ENCODE data around the gene CNKSR2. TPM values are rescaled to one million over a fixed set of nuclear protein-coding genes. Genes with fewer than 3 reads are reported as not detected.

The CNKSR2 gene
- total and polyA plus RNA-seq, 4 donors: 14.1 to 37.0 (median 15.1) TPM

DNA sequence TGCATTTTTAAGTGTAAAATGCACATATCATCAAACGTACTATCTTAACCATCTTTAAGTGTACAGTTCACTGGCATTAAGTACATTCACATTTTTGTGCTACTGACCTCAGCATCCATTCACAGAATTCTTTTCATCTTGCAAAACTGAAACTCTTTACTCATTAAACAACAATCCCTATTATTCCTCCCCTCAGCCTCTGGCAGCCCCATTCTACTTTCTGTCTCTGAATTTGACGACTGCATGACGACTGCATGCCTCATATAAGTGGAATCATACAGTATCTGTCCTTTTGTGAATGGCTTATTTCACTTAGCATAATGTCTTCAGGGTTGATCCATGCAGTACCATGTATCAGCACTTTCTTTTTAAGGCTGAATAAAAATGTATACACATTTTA is 38.7 kb downstream of the CNKSR2 start:
- WGBS (ENCODE audit: insufficient coverage): 75% methylated on average over 1 of the region's 3 CpGs

DNA sequence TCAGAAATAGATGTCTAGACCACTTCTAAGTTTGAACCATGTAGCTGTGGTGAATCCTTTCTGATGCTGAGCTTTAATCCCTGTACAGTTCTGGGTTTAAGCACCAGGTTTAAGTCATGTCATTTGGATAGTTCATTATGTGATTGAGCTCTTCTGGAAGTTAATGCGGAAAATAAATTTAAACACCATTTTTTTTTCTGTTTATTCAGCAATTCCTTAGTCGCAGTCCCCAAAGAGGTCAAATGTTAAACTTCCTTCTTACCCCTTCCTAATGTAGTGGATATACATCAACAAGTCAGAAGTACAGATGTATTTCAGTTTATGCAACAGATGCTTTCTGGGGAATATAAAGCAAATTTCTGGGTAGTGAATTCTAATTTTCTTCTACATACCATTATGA is 52.9 kb downstream of the CNKSR2 start:
- no peak for DNase-seq (ENCODE audit: low read depth in 4 of 6, low spot score in 6 of 6)
- WGBS (ENCODE audit: insufficient coverage): no CpG with 5 or more reads among the region's 2 CpGs
- Histone ChIP-seq H3K27ac (ENCODE audit: low read depth, low read length) (no peak overlapping the region), H3K27me3 (ENCODE audit: control insufficient read depth, insufficient read depth, low read length) (no peaks in the 10 kb centered on the region), H3K4me3 (ENCODE audit: low read depth, low read length) (no peak overlapping the region), H3K36me3 (ENCODE audit: control insufficient read depth, insufficient read depth, low read length) (no peaks in the 10 kb centered on the region), H3K9me3 (ENCODE audit: control insufficient read depth, insufficient read depth, low read length) (no peaks in the 10 kb centered on the region), H3K4me1 (ENCODE audit: control insufficient read depth, insufficient read depth, low read length) (no peaks in the 10 kb centered on the region)

More for the DNA sequence above, 38.7 kb downstream of the CNKSR2 start:
- Histone ChIP-seq H3K4me3 (ENCODE audit: low read depth, low read length) (no peak overlapping the region), H3K9me3 (ENCODE audit: control insufficient read depth, insufficient read depth, low read length) (no peaks in the 10 kb centered on the region), H3K36me3 (ENCODE audit: control insufficient read depth, insufficient read depth, low read length) (no peaks in the 10 kb centered on the region), H3K27me3 (ENCODE audit: control insufficient read depth, insufficient read depth, low read length) (no peaks in the 10 kb centered on the region), H3K27ac (ENCODE audit: low read depth, low read length) (no peak overlapping the region), H3K4me1 (ENCODE audit: control insufficient read depth, insufficient read depth, low read length) (no peaks in the 10 kb centered on the region)
- DNase-seq (ENCODE audit: low read depth in 4 of 6, low spot score in 6 of 6): no peak

DNA sequence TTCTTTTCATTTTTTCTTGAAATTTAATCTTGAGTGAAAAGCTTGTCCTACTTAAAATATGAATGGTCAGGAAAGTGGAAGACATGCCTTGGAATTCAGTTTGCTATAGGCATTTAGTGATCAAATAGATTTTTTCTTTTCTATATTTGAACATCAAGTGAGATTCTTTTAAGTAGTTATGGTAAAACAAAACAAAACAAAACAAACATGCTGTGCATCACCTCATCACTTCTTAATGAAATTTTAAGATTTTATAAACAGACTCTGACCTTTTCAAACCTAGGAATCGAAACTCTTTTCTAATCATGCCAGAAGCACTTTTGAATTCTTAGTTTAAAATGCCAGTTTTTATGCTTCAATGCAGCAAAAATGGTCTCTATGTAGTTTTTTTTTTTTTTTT is 62.8 kb downstream of the CNKSR2 start:
- WGBS (ENCODE audit: insufficient coverage): no CpG with 5 or more reads among the region's 1 CpG

DNA sequence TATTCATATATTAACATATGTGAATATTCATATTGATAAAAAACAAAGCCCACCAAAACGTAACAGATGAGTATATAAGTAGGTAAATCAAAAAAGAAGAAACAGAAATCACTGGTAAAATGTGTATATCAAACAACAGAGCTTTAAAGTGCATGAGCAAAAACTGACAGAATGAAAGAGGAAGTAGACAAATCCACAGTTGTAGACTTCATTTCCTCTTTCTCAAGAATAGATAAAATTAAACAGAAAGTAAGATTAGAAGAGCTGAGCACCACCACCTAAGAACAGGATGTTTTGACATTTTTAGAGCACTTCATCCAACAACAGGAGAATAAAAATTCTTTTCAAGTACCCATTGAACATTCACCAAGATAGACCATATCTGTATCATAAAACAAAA is 64.6 kb downstream of the CNKSR2 start:
- H3K4me3 ChIP-seq (ENCODE audit: low read depth, low read length): no peak overlapping the region

More for the DNA sequence above, 62.8 kb downstream of the CNKSR2 start:
- H3K4me1 ChIP-seq (ENCODE audit: control insufficient read depth, insufficient read depth, low read length): no peaks in the 10 kb centered on the region
- H3K36me3 ChIP-seq (ENCODE audit: control insufficient read depth, insufficient read depth, low read length): no peaks in the 10 kb centered on the region
- no peaks in the 10 kb centered on the region for H3K9me3 ChIP-seq (ENCODE audit: control insufficient read depth, insufficient read depth, low read length)
- no peak overlapping the region for H3K27ac ChIP-seq (ENCODE audit: low read depth, low read length)
- no peak for DNase-seq (ENCODE audit: low read depth in 4 of 6, low spot score in 6 of 6)
- H3K27me3 ChIP-seq (ENCODE audit: control insufficient read depth, insufficient read depth, low read length): no peaks in the 10 kb centered on the region
- H3K4me3 ChIP-seq (ENCODE audit: low read depth, low read length): no peak overlapping the region

DNA sequence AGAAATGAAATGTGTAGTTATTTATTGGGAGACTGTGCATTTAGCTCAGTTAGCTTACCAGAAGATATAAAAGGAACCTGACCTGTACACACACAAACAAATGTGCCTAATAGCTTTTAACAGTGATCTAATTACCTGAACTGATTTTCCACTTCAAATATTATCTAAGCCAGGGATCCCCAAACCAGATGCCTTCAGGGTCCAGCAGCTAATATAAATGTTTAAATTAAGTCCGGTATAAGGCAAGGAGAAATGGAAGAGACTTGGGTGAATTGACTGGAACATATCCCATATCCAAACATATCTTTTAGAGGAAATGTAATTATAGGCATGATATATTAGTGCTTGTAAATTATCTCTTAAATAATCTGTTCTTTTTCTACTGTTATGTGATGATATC is 66.7 kb downstream of the CNKSR2 start:
- Histone ChIP-seq H3K9me3 (ENCODE audit: control insufficient read depth, insufficient read depth, low read length) (no peaks in the 10 kb centered on the region), H3K4me3 (ENCODE audit: low read depth, low read length) (no peak overlapping the region), H3K27ac (ENCODE audit: low read depth, low read length) (no peak overlapping the region), H3K27me3 (ENCODE audit: control insufficient read depth, insufficient read depth, low read length) (no peaks in the 10 kb centered on the region), H3K36me3 (ENCODE audit: control insufficient read depth, insufficient read depth, low read length) (no peaks in the 10 kb centered on the region), H3K4me1 (ENCODE audit: control insufficient read depth, insufficient read depth, low read length) (no peaks in the 10 kb centered on the region)
- no CpG with 5 or more reads among the region's 1 CpG for WGBS (ENCODE audit: insufficient coverage)
- no peak for DNase-seq (ENCODE audit: low read depth in 4 of 6, low spot score in 6 of 6)

More for the DNA sequence above, 64.6 kb downstream of the CNKSR2 start:
- Histone ChIP-seq H3K27me3 (ENCODE audit: control insufficient read depth, insufficient read depth, low read length) (no peaks in the 10 kb centered on the region), H3K4me1 (ENCODE audit: control insufficient read depth, insufficient read depth, low read length) (no peaks in the 10 kb centered on the region), H3K36me3 (ENCODE audit: control insufficient read depth, insufficient read depth, low read length) (no peaks in the 10 kb centered on the region), H3K9me3 (ENCODE audit: control insufficient read depth, insufficient read depth, low read length) (no peaks in the 10 kb centered on the region), H3K27ac (ENCODE audit: low read depth, low read length) (no peak overlapping the region)
- DNase-seq (ENCODE audit: low read depth in 4 of 6, low spot score in 6 of 6): no peak
- no CpG with 5 or more reads among the region's 1 CpG for WGBS (ENCODE audit: insufficient coverage)

DNA sequence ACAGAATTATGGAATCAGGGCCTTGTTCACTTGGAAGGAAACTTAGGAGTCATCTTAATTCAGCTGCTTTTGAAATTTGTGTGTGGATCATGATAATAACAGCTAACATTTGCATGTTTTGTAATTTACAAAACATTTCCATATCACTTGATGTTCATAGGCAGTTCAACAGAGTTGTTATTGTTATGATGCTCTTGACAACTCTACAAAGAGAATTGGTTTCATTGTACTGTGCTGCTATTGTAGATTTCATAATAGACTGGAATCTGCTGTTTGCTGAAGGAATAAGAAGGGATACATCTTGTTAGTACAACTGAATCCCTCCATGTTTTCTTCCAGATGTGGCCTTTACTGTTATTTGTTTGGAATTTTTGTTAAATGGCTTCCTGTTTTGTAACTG is 83.5 kb downstream of the CNKSR2 start:
- Histone ChIP-seq H3K27ac (ENCODE audit: low read depth, low read length) (no peak overlapping the region), H3K4me1 (ENCODE audit: control insufficient read depth, insufficient read depth, low read length) (no peaks in the 10 kb centered on the region), H3K27me3 (ENCODE audit: control insufficient read depth, insufficient read depth, low read length) (no peaks in the 10 kb centered on the region), H3K36me3 (ENCODE audit: control insufficient read depth, insufficient read depth, low read length) (no peaks in the 10 kb centered on the region), H3K9me3 (ENCODE audit: control insufficient read depth, insufficient read depth, low read length) (no peaks in the 10 kb centered on the region), H3K4me3 (ENCODE audit: low read depth, low read length) (no peak overlapping the region)
- no peak for DNase-seq (ENCODE audit: low read depth in 4 of 6, low spot score in 6 of 6)

DNA sequence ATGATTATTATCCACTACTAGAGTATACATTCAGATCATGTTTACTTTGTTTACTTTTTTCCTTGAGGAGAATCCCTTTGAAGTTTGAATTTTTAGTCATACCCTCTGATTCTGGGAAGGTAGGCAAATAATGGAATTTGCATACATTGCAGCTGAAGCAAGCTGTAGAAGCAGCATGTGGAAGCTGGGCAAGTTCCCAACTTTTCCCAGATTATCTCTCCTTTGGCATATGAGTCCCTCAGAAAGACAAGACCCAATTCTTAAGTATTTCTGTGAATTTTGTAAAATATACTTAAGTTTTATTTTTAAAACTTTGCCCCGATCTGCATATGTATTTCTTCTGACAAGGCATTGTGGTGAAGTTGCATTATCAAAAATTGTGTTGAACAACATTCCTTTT is 94.9 kb downstream of the CNKSR2 start:
- H3K4me1 ChIP-seq (ENCODE audit: control insufficient read depth, insufficient read depth, low read length): no peaks in the 10 kb centered on the region
- H3K36me3 ChIP-seq (ENCODE audit: control insufficient read depth, insufficient read depth, low read length): no peaks in the 10 kb centered on the region
- H3K9me3 ChIP-seq (ENCODE audit: control insufficient read depth, insufficient read depth, low read length): no peaks in the 10 kb centered on the region
- DNase-seq (ENCODE audit: low read depth in 4 of 6, low spot score in 6 of 6): peak in 1 of 6 donors; percentile 47
- no peak overlapping the region for H3K4me3 ChIP-seq (ENCODE audit: low read depth, low read length)
- no peak overlapping the region for H3K27ac ChIP-seq (ENCODE audit: low read depth, low read length)
- no CpG with 5 or more reads among the region's 1 CpG for WGBS (ENCODE audit: insufficient coverage)
- H3K27me3 ChIP-seq (ENCODE audit: control insufficient read depth, insufficient read depth, low read length): no peaks in the 10 kb centered on the region

DNA sequence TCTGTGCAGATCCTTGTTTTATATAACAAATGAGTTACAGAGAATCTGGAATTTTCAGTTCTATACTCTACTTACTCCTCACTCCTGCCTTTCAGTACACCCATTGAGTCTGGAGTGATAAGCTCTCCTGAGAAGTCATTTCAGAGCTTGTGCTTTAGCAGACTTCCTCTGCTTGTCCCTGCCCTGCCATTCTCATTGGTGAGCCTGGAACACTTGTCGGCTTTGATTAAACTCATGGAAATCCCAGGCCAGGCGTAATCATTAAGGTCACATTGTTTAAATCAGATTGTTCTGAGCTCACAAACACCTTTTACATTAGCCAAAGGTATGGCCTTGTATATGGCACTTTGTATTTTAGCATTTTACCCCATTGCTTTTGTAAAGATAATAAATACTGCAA is 102.7 kb downstream of the CNKSR2 start:
- Histone ChIP-seq H3K36me3 (ENCODE audit: control insufficient read depth, insufficient read depth, low read length) (no peaks in the 10 kb centered on the region), H3K27ac (ENCODE audit: low read depth, low read length) (no peak overlapping the region), H3K27me3 (ENCODE audit: control insufficient read depth, insufficient read depth, low read length) (no peaks in the 10 kb centered on the region), H3K9me3 (ENCODE audit: control insufficient read depth, insufficient read depth, low read length) (no peaks in the 10 kb centered on the region), H3K4me1 (ENCODE audit: control insufficient read depth, insufficient read depth, low read length) (no peaks in the 10 kb centered on the region), H3K4me3 (ENCODE audit: low read depth, low read length) (no peak overlapping the region)
- 100% methylated on average over 1 of the region's 2 CpGs for WGBS (ENCODE audit: insufficient coverage)
- no peak for DNase-seq (ENCODE audit: low read depth in 4 of 6, low spot score in 6 of 6)

DNA sequence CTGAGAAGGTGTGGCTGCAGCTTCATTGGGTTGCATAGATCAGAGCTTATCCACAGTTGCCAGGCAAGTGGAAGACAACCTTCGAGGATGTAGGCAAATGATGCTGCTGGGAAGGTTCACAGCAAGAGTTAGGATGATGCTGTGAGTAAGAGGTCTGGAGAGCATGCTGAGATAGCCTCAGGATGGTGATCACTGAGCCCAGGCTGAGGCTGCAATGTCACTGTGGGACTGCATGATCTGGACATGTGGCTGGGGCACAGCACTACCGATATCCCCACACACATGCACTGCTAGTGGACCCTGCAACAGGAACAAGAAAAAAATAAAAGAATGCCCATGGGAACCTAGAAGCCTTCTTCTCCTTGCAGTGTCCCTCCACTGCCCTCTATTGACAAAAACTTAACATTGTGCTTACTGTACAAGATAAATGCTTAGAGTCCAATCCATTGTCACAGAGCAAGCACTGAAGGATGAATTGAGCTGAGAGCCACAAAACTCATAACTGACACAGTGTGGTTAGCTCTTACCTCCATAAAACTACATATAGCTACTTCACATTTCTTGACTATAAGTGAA is 105.6 kb downstream of the CNKSR2 start:
- Histone ChIP-seq H3K9me3 (ENCODE audit: control insufficient read depth, insufficient read depth, low read length) (no peaks in the 10 kb centered on the region), H3K27ac (ENCODE audit: low read depth, low read length) (no peak overlapping the region), H3K4me3 (ENCODE audit: low read depth, low read length) (no peak overlapping the region), H3K27me3 (ENCODE audit: control insufficient read depth, insufficient read depth, low read length) (no peaks in the 10 kb centered on the region), H3K4me1 (ENCODE audit: control insufficient read depth, insufficient read depth, low read length) (no peaks in the 10 kb centered on the region), H3K36me3 (ENCODE audit: control insufficient read depth, insufficient read depth, low read length) (no peaks in the 10 kb centered on the region)
- 37% methylated on average over 2 of the region's 2 CpGs for WGBS (ENCODE audit: insufficient coverage)
- peak; percentile 7 to 75 (median 23) for DNase-seq (ENCODE audit: low read depth in 4 of 6, low spot score in 6 of 6)

DNA sequence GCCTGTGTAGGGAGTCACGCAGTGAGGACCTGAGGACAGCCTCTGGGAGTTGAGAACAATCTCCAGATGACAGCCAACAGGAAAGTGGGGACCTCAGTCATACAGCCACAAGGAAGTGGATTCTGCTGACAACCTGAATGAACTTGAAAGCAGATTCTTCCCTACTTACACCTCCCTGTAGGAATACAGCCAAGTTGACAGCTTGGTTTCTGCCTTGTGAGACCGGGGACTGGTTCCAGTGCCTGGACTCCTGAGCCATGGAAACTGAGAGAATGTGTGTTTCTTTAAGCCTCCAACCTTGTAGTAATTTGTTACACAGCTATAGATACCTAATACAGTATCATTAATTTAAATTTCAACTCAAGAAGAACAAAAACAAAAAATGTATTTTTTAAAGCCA is 107.5 kb downstream of the CNKSR2 start:
- H3K36me3 ChIP-seq (ENCODE audit: control insufficient read depth, insufficient read depth, low read length): no peaks in the 10 kb centered on the region
- no peaks in the 10 kb centered on the region for H3K27me3 ChIP-seq (ENCODE audit: control insufficient read depth, insufficient read depth, low read length)
- no peak for DNase-seq (ENCODE audit: low read depth in 4 of 6, low spot score in 6 of 6)
- H3K4me1 ChIP-seq (ENCODE audit: control insufficient read depth, insufficient read depth, low read length): no peaks in the 10 kb centered on the region
- WGBS (ENCODE audit: insufficient coverage): 58% methylated on average over 1 of the region's 2 CpGs
- no peak overlapping the region for H3K27ac ChIP-seq (ENCODE audit: low read depth, low read length)
- no peaks in the 10 kb centered on the region for H3K9me3 ChIP-seq (ENCODE audit: control insufficient read depth, insufficient read depth, low read length)
- H3K4me3 ChIP-seq (ENCODE audit: low read depth, low read length): no peak overlapping the region

Data from spinal cord (tissue), 10 donors.